T-helper 17 cell (primary cell): ENCODE measurements around the gene LAMC1. TPM values are rescaled to one million over a fixed set of nuclear protein-coding genes. Genes with fewer than 3 reads are reported as not detected.
"Not testable (repeated sequence)": the region's sequence is repeated elsewhere in the genome, so short reads cannot be mapped to it uniquely, and the experiment has no call there.

Source experiments
- ATAC-seq: fragments of 150-1000 bp; cut with Tn5 transposase; 2 replicates; pipeline ENCODE4 v1.10.0; 2021; ENCODE audit warnings: mild to moderate bottlenecking, moderate library complexity
- DNase-seq, 3 donors: peaks; one replicate each; pipeline versions ENCODE4 v3.0.0 to v3.0.0-alpha.2; 2020 to 2021
- H3K9me3 ChIP-seq: one replicate; pipeline ENCODE4 v1.7.0; 2013; ENCODE audit warnings: low read length, mild to moderate bottlenecking; ENCODE audit not compliant: control insufficient read depth, poor library complexity, severe bottlenecking
- H3K27ac Mint-ChIP-seq: one replicate; pipeline ENCODE4 v1.8.0; 2022; ENCODE audit warnings: mild to moderate bottlenecking, moderate library complexity, mixed read lengths
- H3K27me3 Mint-ChIP-seq: one replicate; pipeline ENCODE4 v1.8.0; 2022; ENCODE audit warnings: mixed read lengths
- H3K36me3 Mint-ChIP-seq: one replicate; pipeline ENCODE4 v1.8.0; 2022; ENCODE audit warnings: low read depth, mixed read lengths
- H3K4me1 Mint-ChIP-seq: one replicate; pipeline ENCODE4 v1.8.0; 2022; ENCODE audit warnings: mild to moderate bottlenecking, mixed read lengths
- H3K4me3 Mint-ChIP-seq: one replicate; pipeline ENCODE4 v1.8.0; 2022; ENCODE audit warnings: mild to moderate bottlenecking, moderate library complexity, mixed read lengths
- total RNA-seq, 4 donors: library from RNA in 2 of 4; stranded (reverse) in 2 of 4; gene quantifications; one replicate each; pipeline ENCODE4 v1.2.3 and lab custom pipeline; 2022 to 2026

Gene LAMC1
- total RNA-seq, 2 donors from 2014 or later = 0.70 to 0.83 TPM

GRCh38 chr1:183069562-183070216 is 46.5 kb downstream of the LAMC1 start:
- H3K36me3 Mint-ChIP-seq = no peaks in the 10 kb centered on the region
- ATAC-seq = no peak
- H3K27ac Mint-ChIP-seq = no peak overlapping the region
- H3K4me3 Mint-ChIP-seq = no peak overlapping the region
- peaks cover 25% of the 10 kb centered on the region for H3K27me3 Mint-ChIP-seq
- DNase-seq = no peak
- no peaks in the 10 kb centered on the region for H3K9me3 ChIP-seq
- H3K4me1 Mint-ChIP-seq = peaks cover 6% of the 10 kb centered on the region

DNA sequence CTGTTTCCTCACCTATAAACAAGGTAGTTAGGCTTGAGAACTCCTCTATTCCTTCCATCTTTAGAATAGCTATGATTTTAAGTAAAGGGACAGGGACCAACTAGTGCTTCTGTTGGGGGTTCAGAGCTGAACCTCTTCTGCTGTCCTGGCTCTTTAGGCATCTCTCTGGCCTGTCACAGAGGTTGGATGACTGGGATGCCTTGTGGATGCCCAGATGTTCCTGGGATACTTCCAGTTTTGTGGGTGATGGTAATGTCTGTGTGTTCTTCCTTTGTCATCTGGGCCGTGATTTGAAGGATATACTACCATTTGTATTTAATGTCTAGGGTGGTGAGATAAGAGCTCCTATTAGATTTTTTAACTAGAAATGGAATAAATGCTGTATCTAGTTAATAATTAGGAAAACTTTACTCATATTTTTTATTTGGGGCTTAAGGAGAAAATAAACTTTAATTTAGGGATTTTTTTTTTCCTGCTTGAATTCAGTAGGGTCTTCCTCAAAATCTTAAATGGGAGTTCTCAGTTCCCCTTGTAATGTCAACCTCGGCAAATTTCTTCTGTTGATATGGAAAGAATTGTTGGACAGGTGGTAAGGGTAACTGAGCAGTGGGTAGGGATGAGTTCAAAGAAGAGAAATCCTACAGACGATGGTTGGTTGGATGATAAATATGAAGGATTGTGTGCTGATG is 47.2 kb downstream of the LAMC1 start:
- no peak for DNase-seq
- peaks cover 6% of the 10 kb centered on the region for H3K4me1 Mint-ChIP-seq

GRCh38 chr1:183070923-183071618 is 47.9 kb downstream of the LAMC1 start:
- H3K9me3 ChIP-seq = no peaks in the 10 kb centered on the region
- DNase-seq = no peak
- Mint-ChIP-seq H3K4me3 (no peak overlapping the region), H3K27ac (no peak overlapping the region), H3K36me3 (no peaks in the 10 kb centered on the region), H3K27me3 (peaks cover 25% of the 10 kb centered on the region), H3K4me1 (peaks cover 6% of the 10 kb centered on the region)
- ATAC-seq = no peak

More for the DNA sequence above, 47.2 kb downstream of the LAMC1 start:
- no peaks in the 10 kb centered on the region for H3K9me3 ChIP-seq
- no peak overlapping the region for H3K4me3 Mint-ChIP-seq
- peaks cover 25% of the 10 kb centered on the region for H3K27me3 Mint-ChIP-seq
- no peaks in the 10 kb centered on the region for H3K36me3 Mint-ChIP-seq
- H3K27ac Mint-ChIP-seq = no peak overlapping the region
- no peak for ATAC-seq

DNA sequence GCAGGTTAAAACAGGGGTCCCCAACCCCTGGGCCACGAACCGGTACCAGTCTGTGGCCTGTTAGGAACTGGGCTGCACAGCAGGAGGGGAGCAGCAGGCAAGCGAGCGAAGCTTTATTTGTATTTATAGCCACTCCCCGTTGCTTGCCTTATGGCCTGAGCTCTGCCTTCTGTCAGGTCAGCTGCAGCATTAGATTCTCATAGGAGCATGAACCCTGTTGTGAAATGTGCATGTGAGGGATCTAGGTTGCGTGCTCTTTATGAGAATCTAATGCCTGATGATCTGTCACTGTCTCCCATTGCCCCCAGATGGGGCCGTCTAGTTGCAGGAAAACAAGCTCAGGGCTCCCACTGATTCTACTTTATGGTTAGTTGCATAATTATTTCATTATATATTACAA is 49.4 kb downstream of the LAMC1 start:
- ATAC-seq, H3K27ac Mint-ChIP-seq, H3K4me3 Mint-ChIP-seq, H3K9me3 ChIP-seq, DNase-seq, H3K4me1 Mint-ChIP-seq, H3K36me3 Mint-ChIP-seq: not testable (repeated sequence)
- H3K27me3 Mint-ChIP-seq = peaks cover 25% of the 10 kb centered on the region

GRCh38 chr1:183073320-183073719 is 50.1 kb downstream of the LAMC1 start:
- peaks cover 31% of the 10 kb centered on the region for H3K27me3 Mint-ChIP-seq
- H3K4me1 Mint-ChIP-seq = peaks cover 6% of the 10 kb centered on the region
- H3K36me3 Mint-ChIP-seq = no peaks in the 10 kb centered on the region
- ATAC-seq (no peak), DNase-seq (no peak)
- H3K9me3 ChIP-seq = no peaks in the 10 kb centered on the region
- no peak overlapping the region for H3K27ac Mint-ChIP-seq
- no peak overlapping the region for H3K4me3 Mint-ChIP-seq

- peaks cover 6% of the 10 kb centered on the region for H3K4me1 Mint-ChIP-seq
- peaks cover 31% of the 10 kb centered on the region for H3K27me3 Mint-ChIP-seq
- H3K27ac Mint-ChIP-seq = no peak overlapping the region
- no peaks in the 10 kb centered on the region for H3K9me3 ChIP-seq
- ATAC-seq (no peak), DNase-seq (no peak)
- no peak overlapping the region for H3K4me3 Mint-ChIP-seq
- no peaks in the 10 kb centered on the region for H3K36me3 Mint-ChIP-seq
Observed at GRCh38 chr1:183074215-183074614, 51.0 kb downstream of the LAMC1 start.

- H3K27ac Mint-ChIP-seq = no peak overlapping the region
- H3K4me1 Mint-ChIP-seq = peaks cover 3% of the 10 kb centered on the region
- ATAC-seq = no peak
- no peak overlapping the region for H3K4me3 Mint-ChIP-seq
- H3K9me3 ChIP-seq = no peaks in the 10 kb centered on the region
- DNase-seq = no peak
- no peaks in the 10 kb centered on the region for H3K36me3 Mint-ChIP-seq
- H3K27me3 Mint-ChIP-seq = peaks cover 18% of the 10 kb centered on the region
Observed at GRCh38 chr1:183075861-183076260, 52.6 kb downstream of the LAMC1 start.

DNA sequence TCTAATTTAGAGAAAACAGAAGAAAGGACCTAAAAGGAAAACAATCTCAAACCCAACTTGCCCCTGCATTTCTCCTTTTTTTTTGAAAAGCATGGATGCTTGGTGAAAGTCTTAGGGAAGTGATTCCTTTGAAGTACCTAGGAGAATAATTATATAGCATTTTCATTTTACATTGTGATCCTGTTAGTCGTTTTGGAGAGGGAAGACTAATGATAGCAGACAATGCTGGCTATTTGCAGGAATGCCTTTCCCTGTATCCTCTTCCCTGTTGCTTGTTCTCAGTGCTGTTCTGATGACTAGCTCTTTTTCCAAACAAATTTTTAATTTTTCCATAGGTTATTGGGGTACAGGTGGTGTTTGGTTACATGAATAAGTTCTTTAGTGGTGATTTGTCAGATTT is 53.9 kb downstream of the LAMC1 start:
- H3K27me3 Mint-ChIP-seq = peaks cover 18% of the 10 kb centered on the region

GRCh38 chr1:183079712-183080388 is 56.6 kb downstream of the LAMC1 start:
- Mint-ChIP-seq H3K36me3 (no peaks in the 10 kb centered on the region), H3K27me3 (peaks cover 12% of the 10 kb centered on the region)
- no peak for ATAC-seq

More for the DNA sequence above, 53.9 kb downstream of the LAMC1 start:
- ATAC-seq = no peak
- H3K9me3 ChIP-seq = no peaks in the 10 kb centered on the region
- no peak for DNase-seq
- H3K4me1 Mint-ChIP-seq = no peaks in the 10 kb centered on the region
- no peaks in the 10 kb centered on the region for H3K36me3 Mint-ChIP-seq
- H3K27ac Mint-ChIP-seq = no peak overlapping the region
- H3K4me3 Mint-ChIP-seq = no peak overlapping the region

GRCh38 chr1:183080406-183080805 is 57.2 kb downstream of the LAMC1 start:
- no peak for ATAC-seq
- Mint-ChIP-seq H3K27me3 (peaks cover 16% of the 10 kb centered on the region), H3K4me3 (no peak overlapping the region), H3K27ac (no peak overlapping the region), H3K4me1 (no peaks in the 10 kb centered on the region), H3K36me3 (no peaks in the 10 kb centered on the region)
- no peaks in the 10 kb centered on the region for H3K9me3 ChIP-seq
- no peak for DNase-seq

More at GRCh38 chr1:183079712-183080388, 56.6 kb downstream of the LAMC1 start:
- Mint-ChIP-seq H3K4me3 (no peak overlapping the region), H3K27ac (no peak overlapping the region), H3K4me1 (no peaks in the 10 kb centered on the region)
- DNase-seq = no peak
- H3K9me3 ChIP-seq = no peaks in the 10 kb centered on the region

DNA sequence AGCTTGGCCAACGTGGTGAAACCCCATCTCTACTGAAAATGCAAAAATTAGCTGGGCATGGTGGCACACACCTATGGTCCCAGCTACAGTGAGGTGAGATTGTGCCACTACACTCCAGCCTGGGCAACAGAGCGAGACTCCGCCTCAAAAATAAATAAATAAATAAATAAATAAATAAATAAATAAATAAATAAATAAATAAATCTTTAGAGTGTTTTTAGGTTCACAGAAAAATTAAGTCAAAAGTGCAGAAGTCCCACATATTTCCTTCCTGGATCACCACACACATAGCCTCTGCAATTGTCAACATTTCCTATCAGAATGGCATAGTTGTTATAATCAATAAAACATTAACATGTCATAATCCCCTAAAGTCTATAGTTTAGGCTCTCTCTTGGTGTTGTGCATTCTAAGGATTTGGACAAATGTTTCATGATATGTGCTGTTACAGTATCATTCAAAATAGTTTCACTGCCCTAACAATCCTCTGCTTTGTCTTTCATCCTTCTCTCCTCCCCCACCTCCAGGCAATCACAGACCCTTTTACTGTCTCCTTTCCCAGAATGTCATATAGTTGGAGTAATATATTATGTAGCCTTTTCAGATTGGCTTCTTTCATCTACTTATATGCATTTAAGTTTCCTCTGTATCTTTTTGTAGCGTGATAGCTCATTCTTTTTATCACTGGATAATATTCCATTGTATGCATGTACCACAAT is 58.3 kb downstream of the LAMC1 start:
- ATAC-seq (no peak), DNase-seq (no peak)
- Mint-ChIP-seq H3K36me3 (no peaks in the 10 kb centered on the region), H3K27me3 (peaks cover 21% of the 10 kb centered on the region), H3K4me1 (no peaks in the 10 kb centered on the region), H3K27ac (no peak overlapping the region), H3K4me3 (no peak overlapping the region)
- H3K9me3 ChIP-seq = no peaks in the 10 kb centered on the region

DNA sequence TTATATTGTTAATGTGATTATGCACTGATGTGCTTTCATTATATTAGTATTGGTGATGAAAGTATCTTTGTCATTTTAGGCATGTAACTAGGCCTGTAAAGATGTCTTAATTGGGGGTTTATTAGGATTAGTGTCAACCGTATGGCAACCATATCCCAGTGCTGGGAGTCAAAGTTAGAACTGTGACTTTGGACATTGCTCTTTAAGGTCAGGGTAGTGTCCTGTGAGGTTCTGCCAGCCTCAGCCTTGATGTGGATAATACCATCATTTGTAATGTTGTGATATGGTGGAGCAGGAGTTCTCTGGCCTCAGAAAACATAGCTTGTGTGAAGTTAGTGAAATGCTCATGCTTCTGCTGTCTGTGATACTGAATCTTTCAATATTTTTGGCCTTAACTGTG is 59.4 kb downstream of the LAMC1 start:
- DNase-seq = no peak
- no peak overlapping the region for H3K4me3 Mint-ChIP-seq
- H3K27ac Mint-ChIP-seq = no peak overlapping the region

More for the DNA sequence above, 59.4 kb downstream of the LAMC1 start:
- Mint-ChIP-seq H3K27me3 (peaks cover 30% of the 10 kb centered on the region), H3K4me1 (no peaks in the 10 kb centered on the region), H3K36me3 (no peaks in the 10 kb centered on the region)
- no peak for ATAC-seq
- H3K9me3 ChIP-seq = no peaks in the 10 kb centered on the region
